ENCODE data around the gene FOXP4. TPM values are rescaled to one million over a fixed set of nuclear protein-coding genes. Genes with fewer than 3 reads are reported as not detected.
A peak's percentile ranks its signal among the peaks of the same experiment; 100 is the strongest.

FOXP4 gene
- total and polyA plus RNA-seq, 4 donors: 2.5 to 16.0 (median 4.3) TPM

DNA sequence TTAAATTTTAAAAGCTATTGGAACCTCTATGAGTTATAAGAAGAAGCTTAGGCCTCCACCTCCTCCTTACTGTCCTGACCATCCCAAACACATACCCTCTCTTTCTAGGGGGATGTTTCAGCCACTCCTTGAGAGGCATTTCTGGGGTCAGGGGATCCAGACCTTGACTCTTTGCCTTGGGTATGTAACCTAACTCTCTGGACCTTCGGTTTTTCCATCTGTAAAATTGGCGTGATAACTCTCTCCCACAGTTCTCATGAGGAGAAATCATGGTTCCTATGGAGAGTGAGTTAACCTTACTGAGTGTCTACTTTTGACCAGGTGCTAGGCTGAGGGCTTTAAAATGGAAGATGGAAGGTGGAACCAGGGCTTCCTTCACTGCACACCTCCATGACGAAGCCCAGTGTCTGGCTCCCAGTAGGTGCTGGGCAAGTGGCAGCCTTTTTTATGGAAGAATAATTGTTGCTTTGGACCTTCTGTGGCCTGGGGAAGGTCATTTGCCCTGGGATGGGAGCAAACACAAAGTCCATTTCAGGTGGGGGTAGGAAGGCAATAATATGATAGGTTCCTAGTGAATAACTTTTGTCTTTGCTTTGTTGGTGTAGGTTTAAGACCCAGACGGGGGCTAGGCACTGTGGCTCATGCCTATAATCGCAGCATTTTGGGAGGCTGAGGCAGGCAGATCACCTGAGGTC lies 18.4 kb downstream of the FOXP4 start:
- no peak for DNase-seq (ENCODE audit: low spot score)
- WGBS: 90% methylated on average over 5 of the region's 5 CpGs
- Histone ChIP-seq H3K36me3 (ENCODE audit: control insufficient read depth in 4 of 4, insufficient read depth in 3 of 4, low read depth in 1 of 4, low read length in 3 of 4) (peaks cover 7 to 9% (median 8%) of the 10 kb centered on the region in 4 donors), H3K9ac (ENCODE audit: low read depth in 1 of 2, low read length in 2 of 2) (no peak overlapping the region), H3K4me1 (ENCODE audit: control insufficient read depth in 4 of 4, insufficient read depth in 4 of 4, low read length in 3 of 4) (peaks cover 23 to 79% (median 54%) of the 10 kb centered on the region in 4 donors), H3K4me3 (ENCODE audit: low read depth in 1 of 3, low read length in 3 of 3) (no peak overlapping the region), H3K9me3 (ENCODE audit: control insufficient read depth in 4 of 4, low read length in 3 of 4) (no peaks in the 10 kb centered on the region), H3K27me3 (ENCODE audit: control insufficient read depth in 4 of 4, insufficient read depth in 4 of 4, low read length in 3 of 4) (no peaks in the 10 kb centered on the region), H3K27ac (ENCODE audit: low read depth in 1 of 2, low read length in 2 of 2) (peak overlapping the region in 1 of 2 donors; percentile 49)
- TF ChIP-seq RXRA (IDR thresholded peaks at IDR 0.05) (peak; percentile 46 to 58), YY1 (IDR thresholded peaks at IDR 0.05) (no peak), HNF4A (conservative IDR thresholded peaks at IDR 0.05) (peak; percentile 70 to 71), JUND (IDR thresholded peaks at IDR 0.05) (no peak), SP1 (IDR thresholded peaks at IDR 0.05) (peak; percentile 26)
- TF ChIP-seq, protein P1, sequence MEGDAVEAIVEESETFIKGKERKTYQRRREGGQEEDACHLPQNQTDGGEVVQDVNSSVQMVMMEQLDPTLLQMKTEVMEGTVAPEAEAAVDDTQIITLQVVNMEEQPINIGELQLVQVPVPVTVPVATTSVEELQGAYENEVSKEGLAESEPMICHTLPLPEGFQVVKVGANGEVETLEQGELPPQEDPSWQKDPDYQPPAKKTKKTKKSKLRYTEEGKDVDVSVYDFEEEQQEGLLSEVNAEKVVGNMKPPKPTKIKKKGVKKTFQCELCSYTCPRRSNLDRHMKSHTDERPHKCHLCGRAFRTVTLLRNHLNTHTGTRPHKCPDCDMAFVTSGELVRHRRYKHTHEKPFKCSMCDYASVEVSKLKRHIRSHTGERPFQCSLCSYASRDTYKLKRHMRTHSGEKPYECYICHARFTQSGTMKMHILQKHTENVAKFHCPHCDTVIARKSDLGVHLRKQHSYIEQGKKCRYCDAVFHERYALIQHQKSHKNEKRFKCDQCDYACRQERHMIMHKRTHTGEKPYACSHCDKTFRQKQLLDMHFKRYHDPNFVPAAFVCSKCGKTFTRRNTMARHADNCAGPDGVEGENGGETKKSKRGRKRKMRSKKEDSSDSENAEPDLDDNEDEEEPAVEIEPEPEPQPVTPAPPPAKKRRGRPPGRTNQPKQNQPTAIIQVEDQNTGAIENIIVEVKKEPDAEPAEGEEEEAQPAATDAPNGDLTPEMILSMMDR (IDR thresholded peaks at IDR 0.05; ENCODE audit: low read depth, low read length, missing input control): no peak
- TF ChIP-seq, protein P2, sequence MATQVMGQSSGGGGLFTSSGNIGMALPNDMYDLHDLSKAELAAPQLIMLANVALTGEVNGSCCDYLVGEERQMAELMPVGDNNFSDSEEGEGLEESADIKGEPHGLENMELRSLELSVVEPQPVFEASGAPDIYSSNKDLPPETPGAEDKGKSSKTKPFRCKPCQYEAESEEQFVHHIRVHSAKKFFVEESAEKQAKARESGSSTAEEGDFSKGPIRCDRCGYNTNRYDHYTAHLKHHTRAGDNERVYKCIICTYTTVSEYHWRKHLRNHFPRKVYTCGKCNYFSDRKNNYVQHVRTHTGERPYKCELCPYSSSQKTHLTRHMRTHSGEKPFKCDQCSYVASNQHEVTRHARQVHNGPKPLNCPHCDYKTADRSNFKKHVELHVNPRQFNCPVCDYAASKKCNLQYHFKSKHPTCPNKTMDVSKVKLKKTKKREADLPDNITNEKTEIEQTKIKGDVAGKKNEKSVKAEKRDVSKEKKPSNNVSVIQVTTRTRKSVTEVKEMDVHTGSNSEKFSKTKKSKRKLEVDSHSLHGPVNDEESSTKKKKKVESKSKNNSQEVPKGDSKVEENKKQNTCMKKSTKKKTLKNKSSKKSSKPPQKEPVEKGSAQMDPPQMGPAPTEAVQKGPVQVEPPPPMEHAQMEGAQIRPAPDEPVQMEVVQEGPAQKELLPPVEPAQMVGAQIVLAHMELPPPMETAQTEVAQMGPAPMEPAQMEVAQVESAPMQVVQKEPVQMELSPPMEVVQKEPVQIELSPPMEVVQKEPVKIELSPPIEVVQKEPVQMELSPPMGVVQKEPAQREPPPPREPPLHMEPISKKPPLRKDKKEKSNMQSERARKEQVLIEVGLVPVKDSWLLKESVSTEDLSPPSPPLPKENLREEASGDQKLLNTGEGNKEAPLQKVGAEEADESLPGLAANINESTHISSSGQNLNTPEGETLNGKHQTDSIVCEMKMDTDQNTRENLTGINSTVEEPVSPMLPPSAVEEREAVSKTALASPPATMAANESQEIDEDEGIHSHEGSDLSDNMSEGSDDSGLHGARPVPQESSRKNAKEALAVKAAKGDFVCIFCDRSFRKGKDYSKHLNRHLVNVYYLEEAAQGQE (IDR thresholded peaks at IDR 0.05): no peak

DNA sequence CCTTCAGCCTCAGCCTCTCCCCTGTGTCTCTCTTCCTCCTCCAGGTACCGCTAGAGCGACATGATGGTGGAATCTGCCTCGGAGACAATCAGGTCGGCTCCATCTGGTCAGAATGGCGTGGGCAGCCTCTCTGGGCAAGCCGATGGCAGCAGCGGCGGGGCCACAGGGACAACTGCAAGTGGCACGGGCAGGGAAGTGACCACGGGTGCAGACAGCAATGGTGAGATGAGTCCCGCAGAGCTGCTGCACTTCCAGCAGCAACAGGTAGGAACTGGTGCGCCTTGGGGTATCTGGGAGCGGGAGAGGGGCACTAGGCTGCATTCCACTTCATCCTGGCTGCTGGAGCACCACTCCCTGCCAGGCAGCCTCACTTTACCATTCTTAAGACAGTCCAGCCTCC lies 19.5 kb downstream of the FOXP4 start:
- H3K36me3 ChIP-seq (ENCODE audit: control insufficient read depth in 4 of 4, insufficient read depth in 3 of 4, low read depth in 1 of 4, low read length in 3 of 4): peaks cover 7 to 9% (median 8%) of the 10 kb centered on the region in 4 donors
- no peak for TF ChIP-seq NR2F2 (IDR thresholded peaks at IDR 0.05)
- no peak for TF ChIP-seq EGR1 (IDR thresholded peaks at IDR 0.05; ENCODE audit: low read depth in 2 of 2)
- TF ChIP-seq HNF4A (conservative IDR thresholded peaks at IDR 0.05): no peak
- TF ChIP-seq JUND (IDR thresholded peaks at IDR 0.05): no peak
- TF ChIP-seq HNF4G (IDR thresholded peaks at IDR 0.05): no peak
- TF ChIP-seq FOXA1 (IDR thresholded peaks at IDR 0.05): no peak
- no peak for TF ChIP-seq SP1 (IDR thresholded peaks at IDR 0.05)
- TF ChIP-seq, protein P3, sequence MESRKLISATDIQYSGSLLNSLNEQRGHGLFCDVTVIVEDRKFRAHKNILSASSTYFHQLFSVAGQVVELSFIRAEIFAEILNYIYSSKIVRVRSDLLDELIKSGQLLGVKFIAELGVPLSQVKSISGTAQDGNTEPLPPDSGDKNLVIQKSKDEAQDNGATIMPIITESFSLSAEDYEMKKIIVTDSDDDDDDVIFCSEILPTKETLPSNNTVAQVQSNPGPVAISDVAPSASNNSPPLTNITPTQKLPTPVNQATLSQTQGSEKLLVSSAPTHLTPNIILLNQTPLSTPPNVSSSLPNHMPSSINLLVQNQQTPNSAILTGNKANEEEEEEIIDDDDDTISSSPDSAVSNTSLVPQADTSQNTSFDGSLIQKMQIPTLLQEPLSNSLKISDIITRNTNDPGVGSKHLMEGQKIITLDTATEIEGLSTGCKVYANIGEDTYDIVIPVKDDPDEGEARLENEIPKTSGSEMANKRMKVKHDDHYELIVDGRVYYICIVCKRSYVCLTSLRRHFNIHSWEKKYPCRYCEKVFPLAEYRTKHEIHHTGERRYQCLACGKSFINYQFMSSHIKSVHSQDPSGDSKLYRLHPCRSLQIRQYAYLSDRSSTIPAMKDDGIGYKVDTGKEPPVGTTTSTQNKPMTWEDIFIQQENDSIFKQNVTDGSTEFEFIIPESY (IDR thresholded peaks at IDR 0.05): no peak
- TF ChIP-seq RAD21 (IDR thresholded peaks at IDR 0.05): no peak
- TF ChIP-seq RXRA (IDR thresholded peaks at IDR 0.05): no peak
- TF ChIP-seq TAF1 (conservative IDR thresholded peaks at IDR 0.05): no peak
- H3K4me1 ChIP-seq (ENCODE audit: control insufficient read depth in 4 of 4, insufficient read depth in 4 of 4, low read length in 3 of 4): peaks cover 25 to 75% (median 55%) of the 10 kb centered on the region in 4 donors

More for the DNA sequence above, 19.5 kb downstream of the FOXP4 start:
- no peak for DNase-seq (ENCODE audit: low spot score)
- WGBS: 98% methylated on average over 13 of the region's 13 CpGs
- Histone ChIP-seq H3K4me3 (ENCODE audit: low read depth in 1 of 3, low read length in 3 of 3) (no peak overlapping the region), H3K9me3 (ENCODE audit: control insufficient read depth in 4 of 4, low read length in 3 of 4) (no peaks in the 10 kb centered on the region), H3K27ac (ENCODE audit: low read depth in 1 of 2, low read length in 2 of 2) (peak overlapping the region in 1 of 2 donors; percentile 2), H3K27me3 (ENCODE audit: control insufficient read depth in 4 of 4, insufficient read depth in 4 of 4, low read length in 3 of 4) (no peaks in the 10 kb centered on the region), H3K9ac (ENCODE audit: low read depth in 1 of 2, low read length in 2 of 2) (no peak overlapping the region)

All from liver (tissue), 9 donors.